NCI-H524 treated with DMSO at 0.1 percent for 48 hours (cell line): ENCODE data around the gene BSG.

Experiments
- DNase-seq: peaks from one replicate; lab custom pipeline; 2025; lab: John Stamatoyannopoulos, UW

Gene BSG

GRCh38 chr19:540867-541637, 31.3 kb upstream of the BSG start:
- no peak for DNase-seq

- DNase-seq = no peak
Observed at GRCh38 chr19:541699-542098, 30.7 kb upstream of the BSG start.

- DNase-seq = no peak
Observed at GRCh38 chr19:542173-542866, 30.1 kb upstream of the BSG start.

- no peak for DNase-seq
Observed at GRCh38 chr19:543910-544608, 28.3 kb upstream of the BSG start, which contains the start of gene GZMM. Gene GZMM (plus strand): TSS chr19:544053. CDS start chr19:544072, 19 bp downstream.

- DNase-seq = no peak
Observed at GRCh38 chr19:547117-547516, 25.3 kb upstream of the BSG start.

GRCh38 chr19:547836-548720, 24.3 kb upstream of the BSG start:
- DNase-seq = no peak

- DNase-seq = no peak
Observed at GRCh38 chr19:548886-549830, 23.2 kb upstream of the BSG start.

- DNase-seq = no peak
Observed at GRCh38 chr19:554817-555216, 17.6 kb upstream of the BSG start.

GRCh38 chr19:555474-555808, 17.0 kb upstream of the BSG start:
- DNase-seq = no peak

GRCh38 chr19:556611-557382, 15.6 kb upstream of the BSG start:
- DNase-seq = no peak

- DNase-seq = no peak
Observed at GRCh38 chr19:558770-559439, 13.5 kb upstream of the BSG start.

- no peak for DNase-seq
Observed at GRCh38 chr19:560121-560520, 12.3 kb upstream of the BSG start.

GRCh38 chr19:566403-566802, 6.0 kb upstream of the BSG start:
- DNase-seq = no peak

GRCh38 chr19:566844-567243, 5.6 kb upstream of the BSG start:
- no peak for DNase-seq

- DNase-seq = no peak
Observed at GRCh38 chr19:567296-567900, 5.0 kb upstream of the BSG start.

GRCh38 chr19:570251-570686, 2.1 kb upstream of the BSG start:
- DNase-seq = no peak

- peak; percentile 39 for DNase-seq
Observed at GRCh38 chr19:570937-571565, 1.3 kb upstream of the BSG start.

- no peak for DNase-seq
Observed at GRCh38 chr19:571566-571974, 826 bp upstream of the BSG start.
